ENCODE measurements around the gene ZFYVE28. TPM values are rescaled to one million over a fixed set of nuclear protein-coding genes. Genes with fewer than 3 reads are reported as not detected.

ZFYVE28 gene
- total and polyA plus RNA-seq, 2 of the 8 experiments (the other 6 are each of a cell fraction or from before 2014, with no cell fraction given): 1.7 to 4.9 TPM

DNA sequence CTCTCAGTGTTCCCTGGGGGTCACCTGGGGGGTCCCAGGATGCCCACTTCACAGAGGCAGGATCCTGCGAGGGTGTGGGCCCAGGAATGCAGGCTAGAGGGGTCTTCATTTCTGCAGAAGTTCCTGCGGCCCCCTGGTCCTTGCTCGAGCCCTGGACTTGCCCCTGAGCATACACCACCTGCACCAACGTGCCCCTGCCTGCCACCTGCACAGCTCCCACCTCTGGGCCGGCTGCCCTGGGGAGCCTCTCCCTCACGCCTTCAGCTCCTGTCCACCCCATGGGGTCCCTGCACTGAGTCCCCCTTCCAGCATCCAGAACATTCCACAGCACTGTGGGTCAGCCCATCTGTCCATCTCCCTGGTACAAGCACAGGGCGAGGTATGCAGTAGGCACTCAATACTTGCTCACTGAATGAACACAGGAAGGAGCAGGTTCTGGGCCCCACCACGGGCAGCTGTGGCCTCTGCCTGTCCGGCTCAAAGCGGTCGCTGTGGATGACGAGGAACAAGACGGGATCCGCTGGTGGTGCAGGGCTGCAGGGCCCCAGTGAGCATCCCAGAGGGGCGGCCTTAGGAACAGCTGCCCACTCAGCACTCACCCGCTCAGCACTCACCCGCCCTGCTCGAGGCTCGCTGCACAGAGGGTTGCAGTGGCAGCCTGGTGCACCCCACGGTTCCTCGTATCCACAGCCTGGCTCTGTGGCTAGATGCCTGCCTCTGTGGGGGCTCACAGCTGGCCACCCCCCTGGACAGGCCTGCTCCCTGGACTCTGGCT lies 86.1 kb downstream of the ZFYVE28 start:
- no peak overlapping the region for H2BK20ac ChIP-seq (ENCODE audit: low read length)
- H3K56ac ChIP-seq (replicated peaks; ENCODE audit: insufficient read length, low read depth, low read length): no peak overlapping the region
- H3K4ac ChIP-seq (replicated peaks; ENCODE audit: insufficient read length, low read depth, low read length): no peak overlapping the region
- no peak overlapping the region for H2BK5ac ChIP-seq (ENCODE audit: low read depth, low read length)
- H4K5ac ChIP-seq (ENCODE audit: insufficient read length, low read depth, low read length): no peak overlapping the region
- no peaks in the 10 kb centered on the region for H3K79me2 ChIP-seq (ENCODE audit: control insufficient read depth in 1 of 2, insufficient read depth in 2 of 2, low read length in 2 of 2)
- no peaks in the 10 kb centered on the region for H4K20me1 ChIP-seq (replicated peaks in 1 of 2; ENCODE audit: control insufficient read depth in 1 of 2, insufficient read depth in 2 of 2, low read length in 2 of 2)
- no peaks in the 10 kb centered on the region for H3K36me3 ChIP-seq (ENCODE audit: control insufficient read depth in 2 of 4, insufficient read depth in 4 of 4, low read length in 3 of 4)
- WGBS, 2 experiments (ENCODE audit: extremely low coverage in 1 of 2, insufficient coverage in 1 of 2, insufficient read length in 1 of 2, insufficient replicate concordance in 2 of 2, low coverage in 1 of 2, low lambda C conversion rate in 2 of 2, missing lambda C conversion rate in 1 of 2): 92% methylated on average over 9 of the region's 21 CpGs; no CpG with 5 or more reads in 1 of the 2 experiments
- no peak overlapping the region for H2AFZ ChIP-seq (ENCODE audit: low read length)
- CTCF ChIA-PET (ENCODE audit: partially characterized antibody): interaction anchor here (0.7 to 1.1 kb wide), 3 partner anchors 11 to 112 kb away, joined by 3 to 4 read pairs (median 3); no protein-coding TSS in a partner anchor
- no peaks in the 10 kb centered on the region for H3K27me3 ChIP-seq (replicated peaks in 1 of 4; ENCODE audit: control insufficient read depth in 3 of 4, extremely low read depth in 1 of 4, insufficient read depth in 3 of 4, low read length in 3 of 4)
- no peak overlapping the region for H4K91ac ChIP-seq (replicated peaks; ENCODE audit: insufficient read length, low read length)
- H3K9ac ChIP-seq (replicated peaks in 1 of 4; ENCODE audit: extremely low read depth in 1 of 4, low read depth in 3 of 4, low read length in 3 of 4): no peak overlapping the region
- no peak overlapping the region for H3K18ac ChIP-seq (ENCODE audit: extremely low read depth, low read length)
- no peak overlapping the region for H3K4me3 ChIP-seq (ENCODE audit: extremely low read depth in 1 of 4, insufficient read depth in 2 of 4, low read depth in 3 of 4, low read length in 4 of 4)
- no peak overlapping the region for H3K14ac ChIP-seq (ENCODE audit: insufficient read length)
- H2BK15ac ChIP-seq (ENCODE audit: low read length): no peak overlapping the region
- H2AK5ac ChIP-seq (ENCODE audit: low read depth, low read length): no peak overlapping the region
- H2BK12ac ChIP-seq (ENCODE audit: low read depth, low read length): no peak overlapping the region
- H2BK120ac ChIP-seq (replicated peaks; ENCODE audit: low read depth, low read length): no peak overlapping the region
- peaks cover 0 to 7% (median 3%) of the 10 kb centered on the region in 4 experiments; a peak in 3 of 7 replicates for H3K4me1 ChIP-seq (replicated peaks in 1 of 4; ENCODE audit: control insufficient read depth in 3 of 4, insufficient read depth in 4 of 4, low read length in 3 of 4)
- POLR2A ChIA-PET (ENCODE audit: partially characterized antibody): interaction anchor here (0.8 to 1.3 kb wide), 2 partner anchors 15 to 81 kb away, joined by 3 read pairs; no protein-coding TSS in a partner anchor
- DNase-seq (ENCODE audit: low read depth in 1 of 2, low spot score in 2 of 2) (no peak), FAIRE-seq (no peak)
- H3K79me1 ChIP-seq (ENCODE audit: low read depth, low read length): no peaks in the 10 kb centered on the region
- H4K8ac ChIP-seq (ENCODE audit: extremely low read depth, insufficient read depth, low read length): no peak overlapping the region
- no peak overlapping the region for H3K27ac ChIP-seq (ENCODE audit: low read depth, low read length)
- no peaks in the 10 kb centered on the region for H3K9me3 ChIP-seq (ENCODE audit: insufficient read depth in 2 of 2, low read depth in 1 of 2, low read length in 1 of 2)
- H3K23ac ChIP-seq (ENCODE audit: insufficient read length): no peak overlapping the region
- TF ChIP-seq CHD2 (IDR thresholded peaks at IDR 0.05; ENCODE audit: low read length) (no peak), KDM5A (IDR thresholded peaks at IDR 0.05; ENCODE audit: low read length) (no peak), SIRT6 (IDR thresholded peaks at IDR 0.05; ENCODE audit: low read length) (no peak), RXRA (IDR thresholded peaks at IDR 0.05; ENCODE audit: insufficient read depth, low read depth, low read length) (no peak), CBX5 (IDR thresholded peaks at IDR 0.05; ENCODE audit: low read depth, low read length) (no peak), POLR2AphosphoS5 (IDR thresholded peaks at IDR 0.05; ENCODE audit: low read depth, low read length) (no peak), HDAC6 (IDR thresholded peaks at IDR 0.05; ENCODE audit: low read depth, low read length) (no peak), HDAC2 (IDR thresholded peaks at IDR 0.05; ENCODE audit: borderline replicate concordance in 1 of 2, low read depth in 2 of 2, low read length in 2 of 2) (no peak), GABPA (IDR thresholded peaks at IDR 0.05; ENCODE audit: borderline replicate concordance, insufficient read depth, low read length) (no peak), SP2 (IDR thresholded peaks at IDR 0.05; ENCODE audit: low read length) (no peak)
- TF ChIP-seq, protein P1, sequence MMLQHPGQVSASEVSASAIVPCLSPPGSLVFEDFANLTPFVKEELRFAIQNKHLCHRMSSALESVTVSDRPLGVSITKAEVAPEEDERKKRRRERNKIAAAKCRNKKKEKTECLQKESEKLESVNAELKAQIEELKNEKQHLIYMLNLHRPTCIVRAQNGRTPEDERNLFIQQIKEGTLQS (IDR thresholded peaks at IDR 0.05; ENCODE audit: insufficient read depth, low read depth, low read length): no peak
- no peak overlapping the region for H3K4me2 ChIP-seq (ENCODE audit: insufficient read depth in 1 of 2, low read depth in 2 of 2, low read length in 2 of 2)
- H3K23me2 ChIP-seq (ENCODE audit: low read depth, low read length): peaks cover 4% of the 10 kb centered on the region; the same call in 1 of the 2 replicates

Data from H1 (cell line).